ENCODE measurements around the gene FAM78A.
"Not testable (repeated sequence)": the region's sequence is repeated elsewhere in the genome, so short reads cannot be mapped to it uniquely, and the experiment has no call there.

Gene FAM78A

DNA sequence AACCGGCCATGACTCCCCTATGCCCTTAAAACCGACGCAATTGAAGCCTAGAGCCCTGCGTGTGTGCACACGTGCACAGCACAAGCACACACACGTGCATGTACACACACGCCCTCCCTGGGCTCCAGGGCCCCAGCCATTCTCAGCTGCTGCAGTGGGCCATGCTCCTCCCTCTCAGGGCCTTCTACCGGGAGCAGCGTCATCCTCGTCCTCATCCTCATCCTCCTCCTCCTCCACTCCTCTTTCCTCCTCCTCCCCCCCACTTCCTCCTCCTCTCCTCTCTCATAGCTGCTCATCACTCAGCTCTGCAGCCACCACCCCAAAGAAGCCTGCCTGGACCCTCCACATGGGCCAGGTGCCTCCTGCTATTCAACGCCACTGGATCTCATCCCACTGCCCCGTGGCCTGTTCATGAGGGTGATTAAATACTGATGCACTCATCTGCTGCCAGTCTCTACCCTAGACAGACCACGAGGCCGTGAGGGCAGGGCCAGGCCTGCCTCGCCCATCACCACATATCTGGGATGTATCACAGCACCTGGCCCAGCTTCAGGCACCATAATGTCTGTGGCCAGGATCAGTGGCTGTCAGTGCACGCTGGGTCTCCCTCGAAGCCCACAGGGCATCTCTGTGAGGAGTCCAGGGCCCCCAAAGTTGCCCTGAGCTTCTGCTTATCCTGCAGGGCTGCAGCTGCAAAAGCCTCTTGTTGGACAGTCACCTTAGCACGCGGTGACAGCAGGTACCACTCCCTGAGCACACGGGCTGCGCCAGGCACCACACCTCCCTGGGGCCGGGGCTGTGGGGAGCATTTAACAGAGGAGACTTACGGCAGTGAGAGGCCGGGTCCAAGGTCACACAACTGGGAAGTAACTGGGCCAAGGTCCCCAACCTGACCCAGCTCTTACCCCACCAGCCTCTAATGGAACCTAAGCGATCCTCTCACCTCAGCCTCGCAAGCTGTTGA is 9.8 kb downstream of the FAM78A start:
- DNase-seq (ENCODE audit: low read depth in 2 of 2, low spot score in 1 of 2), result no peak

- no peak for DNase-seq (ENCODE audit: low read depth in 2 of 2, low spot score in 1 of 2)
Observed at GRCh38 chr9:131264231-131264630, 12.1 kb downstream of the FAM78A start.

GRCh38 chr9:131263701-131264100 is 12.6 kb downstream of the FAM78A start:
- DNase-seq (ENCODE audit: low read depth in 2 of 2, low spot score in 1 of 2), result no peak

DNA sequence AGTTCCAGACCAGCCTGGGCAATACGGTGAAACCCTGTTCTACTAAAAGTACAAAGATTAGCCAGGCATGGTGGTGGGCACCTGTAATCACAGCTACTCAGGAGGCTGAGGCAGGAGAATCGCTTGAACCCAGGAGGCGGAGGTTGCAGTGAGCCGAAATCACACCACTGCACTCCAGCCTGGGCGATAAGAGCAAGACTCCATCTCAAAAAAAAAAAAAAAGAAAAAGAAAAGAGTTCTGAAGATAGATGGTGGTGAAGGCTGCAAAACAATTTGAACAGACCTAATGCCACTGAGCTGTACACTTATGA is 13.3 kb downstream of the FAM78A start:
- not testable (repeated sequence) for DNase-seq (ENCODE audit: low read depth in 2 of 2, low spot score in 1 of 2)

- DNase-seq (ENCODE audit: low read depth in 2 of 2, low spot score in 1 of 2), result no peak
Observed at GRCh38 chr9:131262327-131263032, 13.8 kb downstream of the FAM78A start.

- no peak for DNase-seq (ENCODE audit: low read depth in 2 of 2, low spot score in 1 of 2)
Observed at GRCh38 chr9:131260751-131261452, 15.4 kb downstream of the FAM78A start.

DNA sequence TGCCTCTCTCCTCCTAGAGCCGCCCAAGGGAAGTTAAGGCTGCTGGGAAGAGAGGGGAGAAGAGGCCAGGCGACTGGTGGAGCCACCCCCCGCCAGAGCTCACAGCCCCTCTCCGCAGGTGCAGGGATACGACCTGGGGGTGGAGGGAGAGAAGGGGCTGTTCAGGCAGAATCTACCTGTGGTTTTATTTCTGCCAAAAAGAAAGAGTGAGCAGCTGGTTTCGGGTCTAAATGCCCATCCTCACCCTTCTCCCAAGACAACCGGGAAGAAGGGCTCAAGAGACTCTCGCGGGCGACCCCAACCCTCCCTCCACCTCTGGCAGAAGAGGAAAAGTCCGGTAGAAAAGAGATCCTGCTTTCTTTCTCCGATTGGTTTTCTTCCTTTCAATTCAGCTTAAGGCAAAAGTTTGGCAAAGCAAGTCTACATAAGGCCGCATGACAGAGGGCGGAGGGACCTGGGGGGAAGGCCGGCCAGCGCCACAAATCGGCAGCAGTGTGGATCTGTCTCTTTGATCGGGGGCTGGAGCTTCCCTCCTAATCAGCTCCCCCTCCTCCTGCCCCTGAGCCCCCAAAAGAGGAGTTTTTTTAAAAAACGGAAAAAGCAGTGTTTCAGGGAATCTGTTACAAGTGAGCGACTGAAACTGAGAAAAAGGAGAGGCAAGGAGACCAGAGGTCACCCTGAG is 16.3 kb downstream of the FAM78A start:
- DNase-seq (ENCODE audit: low read depth in 2 of 2, low spot score in 1 of 2), result no peak

- no peak for DNase-seq (ENCODE audit: low read depth in 2 of 2, low spot score in 1 of 2)
Observed at GRCh38 chr9:131259432-131259898, 16.8 kb downstream of the FAM78A start.

DNA sequence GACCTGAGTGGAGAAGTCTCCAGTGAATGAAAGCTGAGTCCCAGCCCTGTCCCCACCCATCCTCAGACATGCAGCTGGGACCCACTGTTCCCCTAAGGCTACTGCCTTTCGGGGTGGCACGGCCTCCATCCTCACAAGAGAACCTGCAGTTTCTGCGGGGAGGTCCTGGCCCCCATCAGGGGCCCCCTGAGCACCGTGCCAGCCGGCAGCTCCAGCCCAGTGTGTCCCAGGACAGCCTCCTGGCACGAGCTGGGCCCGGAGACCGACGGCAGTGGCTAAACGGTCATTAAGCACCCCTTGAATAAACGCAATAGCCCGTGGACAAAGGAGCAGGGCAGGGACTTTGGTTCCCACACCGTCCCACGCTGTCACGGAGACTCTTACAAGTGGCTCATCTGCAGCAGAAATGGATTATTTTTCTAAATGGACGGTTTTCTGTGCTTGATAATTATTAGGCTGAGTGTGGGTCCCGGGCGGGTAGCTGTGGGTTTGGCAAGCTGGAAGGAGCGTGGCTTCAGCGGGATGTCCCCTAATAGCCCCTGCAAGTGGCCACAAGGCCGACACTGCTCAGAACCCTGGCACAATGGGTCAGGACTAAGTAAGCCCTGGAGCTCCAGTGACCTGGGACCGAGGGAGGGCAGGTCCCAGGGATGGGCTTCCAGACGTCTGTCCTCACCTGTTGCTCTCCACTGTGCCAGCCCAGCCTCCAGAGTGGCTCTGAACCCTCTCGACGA is 17.4 kb downstream of the FAM78A start:
- DNase-seq (ENCODE audit: low read depth in 2 of 2, low spot score in 1 of 2), result no peak

GRCh38 chr9:131258186-131258585 is 18.1 kb downstream of the FAM78A start:
- DNase-seq (ENCODE audit: low read depth in 2 of 2, low spot score in 1 of 2), result no peak

- no peak for DNase-seq (ENCODE audit: low read depth in 2 of 2, low spot score in 1 of 2)
Observed at GRCh38 chr9:131257266-131258025, 18.9 kb downstream of the FAM78A start.

- no peak for DNase-seq (ENCODE audit: low read depth in 2 of 2, low spot score in 1 of 2)
Observed at GRCh38 chr9:131255676-131256197, 20.6 kb downstream of the FAM78A start.

DNA sequence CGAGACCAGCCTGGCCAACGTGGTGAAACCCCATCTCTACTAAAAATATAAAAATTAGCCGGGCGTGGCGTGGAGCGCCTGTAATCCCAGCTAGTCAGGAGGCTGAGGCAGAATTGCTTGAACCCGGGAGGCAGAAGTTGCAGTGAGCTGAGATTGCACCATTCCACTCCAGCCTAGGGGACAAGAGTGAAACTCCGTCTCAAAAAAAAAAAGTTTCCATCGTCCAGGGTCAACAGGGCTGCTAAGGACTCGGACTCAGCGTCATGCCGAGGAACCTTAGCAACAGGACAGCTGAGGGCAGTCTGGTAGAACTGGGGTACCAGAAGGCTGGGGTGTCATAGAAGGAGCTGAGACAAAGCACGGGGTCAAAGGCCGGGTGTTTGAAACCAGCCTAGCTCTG is 21.7 kb downstream of the FAM78A start:
- no peak for DNase-seq (ENCODE audit: low read depth in 2 of 2, low spot score in 1 of 2)

- no peak for DNase-seq (ENCODE audit: low read depth in 2 of 2, low spot score in 1 of 2)
Observed at GRCh38 chr9:131253891-131254491, 22.3 kb downstream of the FAM78A start.

GRCh38 chr9:131252120-131252519 is 24.2 kb downstream of the FAM78A start:
- no peak for DNase-seq (ENCODE audit: low read depth in 2 of 2, low spot score in 1 of 2)

DNA sequence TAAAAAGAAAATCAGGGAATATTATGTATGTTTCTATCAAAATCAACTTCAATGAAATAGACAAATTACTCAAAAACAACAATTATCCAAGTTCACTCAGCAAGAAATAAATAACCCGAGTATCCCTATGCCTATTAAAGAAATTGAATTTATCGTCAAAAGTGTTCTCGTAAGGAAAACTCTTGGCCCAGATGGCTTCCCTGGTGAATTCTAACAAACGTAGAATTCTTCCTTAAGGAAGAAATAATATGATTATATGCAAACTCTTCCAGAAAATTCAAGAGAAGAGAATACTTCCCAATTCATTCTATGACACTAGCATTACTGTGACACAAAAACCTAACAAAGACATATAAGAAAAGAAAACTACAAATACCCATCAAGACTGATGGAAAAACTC is 29.7 kb downstream of the FAM78A start:
- no peak for DNase-seq (ENCODE audit: low read depth in 2 of 2, low spot score in 1 of 2)

GRCh38 chr9:131244331-131244730 is 32.0 kb downstream of the FAM78A start:
- not testable (repeated sequence) for DNase-seq (ENCODE audit: low read depth in 2 of 2, low spot score in 1 of 2)

DNA sequence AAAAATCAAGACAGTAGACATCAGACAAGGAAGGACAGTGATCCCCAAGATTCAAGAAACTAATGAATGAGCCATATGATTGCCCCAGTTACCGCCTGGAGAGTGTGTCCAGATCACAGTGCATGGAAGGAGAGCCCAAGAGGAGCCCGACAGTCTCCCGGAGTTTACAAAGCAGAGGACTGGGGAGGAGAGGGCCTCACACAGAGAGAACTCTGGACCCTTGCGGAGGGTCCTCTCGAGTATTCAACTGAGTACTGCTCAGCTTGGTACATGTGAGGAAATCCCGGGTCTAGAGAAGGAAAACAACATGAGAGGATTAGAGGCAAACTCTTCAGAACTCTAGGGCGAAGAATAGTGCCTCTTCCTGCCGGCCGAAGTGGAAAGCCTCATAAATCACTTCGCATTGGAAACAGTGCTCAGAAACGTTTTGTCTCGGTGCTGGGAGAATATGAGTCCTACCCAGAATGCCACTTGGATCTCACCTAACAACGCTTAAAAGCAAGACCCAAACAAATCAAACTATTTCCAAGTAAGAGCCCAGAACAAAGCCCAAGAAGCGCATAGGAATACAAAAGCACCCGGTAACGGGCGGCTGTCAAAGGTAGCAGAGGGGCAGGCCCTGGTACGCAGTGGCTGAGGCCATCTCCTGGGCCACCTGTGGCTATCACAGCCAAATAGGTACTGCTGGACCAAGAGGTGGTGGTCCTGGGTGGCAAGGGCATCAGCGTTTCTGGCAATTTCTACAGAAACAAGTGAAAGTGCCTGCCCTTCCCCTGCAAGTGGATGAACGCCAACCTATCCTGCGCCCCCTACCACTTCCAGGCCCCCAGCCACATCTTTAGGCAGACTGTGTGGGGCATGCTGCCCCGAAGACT is 36.0 kb downstream of the FAM78A start:
- no peak for DNase-seq (ENCODE audit: low read depth in 2 of 2, low spot score in 1 of 2)
